Skeletal muscle tissue (tissue), 1 donor: Measurements from ENCODE around the gene DUSP11. TPM values are rescaled to one million over a fixed set of nuclear protein-coding genes. Genes with fewer than 3 reads are reported as not detected.

Experiments
- total RNA-seq: library from RNA; depleted of rRNA; stranded (reverse); fragments of >200 nt; gene quantifications from one replicate; pipeline ENCODE4 v1.2.3, GENCODE V29; 2014

The DUSP11 gene
- total RNA-seq, 1 donor from 2014 or later, result 28.2 TPM

Other genes starting within 250 kb of the DUSP11 start
- gene NAT8, start 137.7 kb downstream of the DUSP11 start, total RNA-seq, result not detected
- gene TPRKB, start 42.8 kb downstream of the DUSP11 start, total RNA-seq, result 18.8 TPM
- gene C2orf78, start 4.1 kb upstream of the DUSP11 start, total RNA-seq, result not detected
- gene STAMBP, start 48.9 kb upstream of the DUSP11 start, total RNA-seq, result 12.0 TPM
- gene ACTG2, start 112.9 kb upstream of the DUSP11 start, total RNA-seq, result 1.6 TPM
- 32.4 TPM for gene DGUOK, start 146.8 kb upstream of the DUSP11 start, total RNA-seq
- 6.8 TPM for gene TET3, start 204.8 kb upstream of the DUSP11 start, total RNA-seq